Measurements from ENCODE around the gene TAS2R41. TPM values are rescaled to one million over a fixed set of nuclear protein-coding genes. Genes with fewer than 3 reads are reported as not detected.
"Not testable (repeated sequence)": the region's sequence is repeated elsewhere in the genome, so short reads cannot be mapped to it uniquely, and the experiment has no call there.

The TAS2R41 gene
- total RNA-seq, 1 experiment from 2014 or later: not detected

GRCh38 chr7:143467724-143468123 is 9.9 kb upstream of the TAS2R41 start:
- DNase-seq: peak; percentile 80
- peak; percentile 70 for ATAC-seq

DNA sequence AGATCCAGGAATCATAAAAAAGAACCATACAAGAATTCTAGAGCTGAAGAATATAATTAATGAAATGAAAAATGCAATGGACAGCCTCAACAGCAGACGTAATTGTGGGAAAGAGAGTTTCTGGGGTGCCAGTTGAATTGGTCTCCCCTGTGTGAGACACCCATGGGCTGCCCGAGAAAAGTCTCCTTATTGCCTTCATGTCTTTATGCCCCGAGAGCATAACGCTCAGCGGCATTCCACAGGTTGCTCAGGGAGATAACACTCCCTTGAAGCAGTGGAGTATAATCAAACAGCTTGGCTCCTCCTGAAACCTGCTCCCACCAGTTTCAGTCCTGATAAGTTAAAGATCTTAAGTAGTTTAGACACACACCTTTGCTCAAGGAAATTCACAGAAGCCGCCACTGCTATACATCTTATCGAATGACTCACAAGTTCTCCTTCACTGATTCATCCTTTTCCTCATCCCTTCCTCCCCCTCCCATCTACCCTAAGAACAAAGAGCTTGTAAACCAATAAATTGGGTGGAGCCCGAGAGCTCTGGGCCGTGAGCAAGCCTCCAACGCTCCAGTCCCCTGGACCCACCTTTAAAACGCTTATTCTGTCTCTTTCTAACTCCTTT is 5.5 kb upstream of the TAS2R41 start:
- H3K9me2 ChIP-seq (replicated peaks; ENCODE audit: low read length); H3F3A ChIP-seq (ENCODE audit: low read length, unreplicated experiment); H3K9me3 ChIP-seq (ENCODE audit: low read length); H3K36me3 ChIP-seq (ENCODE audit: low read depth, low read length); H3K27me3 ChIP-seq (ENCODE audit: low read length); H4K20me1 ChIP-seq (ENCODE audit: low read length); H3K79me2 ChIP-seq (ENCODE audit: low read length): not testable (repeated sequence)
- peaks cover 25% of the 10 kb centered on the region for H3K4me1 ChIP-seq (ENCODE audit: insufficient read depth, low read length)
- ATAC-seq: peak; percentile 54
- peak overlapping the region; percentile 19; the same call in 1 of the 2 replicates for H3K9ac ChIP-seq (ENCODE audit: low read length)
- H3K4me3 ChIP-seq (ENCODE audit: low read length): peak overlapping the region; percentile 26; the same call in 1 of the 2 replicates
- peak overlapping the region; percentile 72 for H2AFZ ChIP-seq (ENCODE audit: low read length)
- peak overlapping the region; percentile 56 for H3K27ac ChIP-seq (ENCODE audit: low read length)
- peak; percentile 85 for DNase-seq
- intact Hi-C loops (cut with micrococcal nuclease): loop anchor here (5.0 kb wide), 1 partner anchor 40 kb away; no protein-coding TSS in a partner anchor
- POLR2A ChIA-PET (ENCODE audit: unreplicated experiment): interaction anchor here (0.6 kb wide), 1 partner anchor 9 kb away, joined by 4 read pairs; no protein-coding TSS in a partner anchor
- TSS peak; percentile 63 for BruUV-seq (replicated peaks)
- peak overlapping the region; percentile 62 for H3K4me2 ChIP-seq (ENCODE audit: low read length)
- CTCF ChIA-PET: interaction anchor here (0.6 kb wide), 1 partner anchor 171 kb away, joined by 3 read pairs; no protein-coding TSS in a partner anchor

More at GRCh38 chr7:143467724-143468123, 9.9 kb upstream of the TAS2R41 start:
- no peaks in the 10 kb centered on the region for H4K20me1 ChIP-seq (ENCODE audit: low read length)
- H3K9ac ChIP-seq (ENCODE audit: low read length): no peak overlapping the region
- no peaks in the 10 kb centered on the region for H3K9me2 ChIP-seq (replicated peaks; ENCODE audit: low read length)
- H3K4me3 ChIP-seq (ENCODE audit: low read length): no peak overlapping the region
- peaks cover 22% of the 10 kb centered on the region for H3K4me1 ChIP-seq (ENCODE audit: insufficient read depth, low read length)
- CTCF ChIA-PET: interaction anchor here (0.6 kb wide), 1 partner anchor 227 kb away, joined by 3 read pairs; no protein-coding TSS in a partner anchor
- no peaks in the 10 kb centered on the region for H3F3A ChIP-seq (ENCODE audit: low read length, unreplicated experiment)
- no TSS peak for BruUV-seq (replicated peaks)
- H3K4me2 ChIP-seq (ENCODE audit: low read length): peak overlapping the region; percentile 29
- intact Hi-C loops (cut with micrococcal nuclease): no loop called here
- no peaks in the 10 kb centered on the region for H3K9me3 ChIP-seq (ENCODE audit: low read length)
- no peak overlapping the region for H3K27ac ChIP-seq (ENCODE audit: low read length)
- TF ChIP-seq EZH2phosphoT487 (IDR thresholded peaks at IDR 0.05; ENCODE audit: borderline replicate concordance, low read length) (no peak), CTCF (conservative IDR thresholded peaks at IDR 0.05; ENCODE audit: low read depth, low read length) (no peak), EZH2 (IDR thresholded peaks at IDR 0.05; ENCODE audit: low read length, unreplicated experiment) (no peak)
- H3K79me2 ChIP-seq (ENCODE audit: low read length): no peaks in the 10 kb centered on the region
- POLR2A ChIA-PET (ENCODE audit: unreplicated experiment): no interaction called here
- no peak overlapping the region for H2AFZ ChIP-seq (ENCODE audit: low read length)
- no peaks in the 10 kb centered on the region for H3K27me3 ChIP-seq (ENCODE audit: low read length)
- H3K36me3 ChIP-seq (ENCODE audit: low read depth, low read length): no peaks in the 10 kb centered on the region

- H3K9ac ChIP-seq (ENCODE audit: low read length): no peak overlapping the region
- H3K27ac ChIP-seq (ENCODE audit: low read length): no peak overlapping the region
- H4K20me1 ChIP-seq (ENCODE audit: low read length): no peaks in the 10 kb centered on the region
- CTCF ChIA-PET: no interaction called here
- no peak overlapping the region for H3K4me3 ChIP-seq (ENCODE audit: low read length)
- H3K79me2 ChIP-seq (ENCODE audit: low read length): no peaks in the 10 kb centered on the region
- H2AFZ ChIP-seq (ENCODE audit: low read length): no peak overlapping the region
- H3K9me2 ChIP-seq (replicated peaks; ENCODE audit: low read length): no peaks in the 10 kb centered on the region
- H3K4me2 ChIP-seq (ENCODE audit: low read length): no peak overlapping the region
- POLR2A ChIA-PET (ENCODE audit: unreplicated experiment): interaction anchor here (0.6 kb wide), 1 partner anchor 33 kb away, joined by 3 read pairs; no protein-coding TSS in a partner anchor
- ATAC-seq (no peak), DNase-seq (no peak)
- no peak for TF ChIP-seq CTCF (conservative IDR thresholded peaks at IDR 0.05; ENCODE audit: low read depth, low read length)
- no peak for TF ChIP-seq EZH2 (IDR thresholded peaks at IDR 0.05; ENCODE audit: low read length, unreplicated experiment)
- no peak for TF ChIP-seq EZH2phosphoT487 (IDR thresholded peaks at IDR 0.05; ENCODE audit: borderline replicate concordance, low read length)
- no peaks in the 10 kb centered on the region for H3K36me3 ChIP-seq (ENCODE audit: low read depth, low read length)
- no peaks in the 10 kb centered on the region for H3K9me3 ChIP-seq (ENCODE audit: low read length)
- no TSS peak for BruUV-seq (replicated peaks)
- no peaks in the 10 kb centered on the region for H3F3A ChIP-seq (ENCODE audit: low read length, unreplicated experiment)
- intact Hi-C loops (cut with micrococcal nuclease): no loop called here
- no peaks in the 10 kb centered on the region for H3K27me3 ChIP-seq (ENCODE audit: low read length)
- no peaks in the 10 kb centered on the region for H3K4me1 ChIP-seq (ENCODE audit: insufficient read depth, low read length)
Observed at GRCh38 chr7:143479055-143479766, 1.5 kb downstream of the TAS2R41 start.
